ENCODE results near the gene TMEM129. TPM values are rescaled to one million over a fixed set of nuclear protein-coding genes. Genes with fewer than 3 reads are reported as not detected.

TMEM129 gene
- total RNA-seq, 4 donors from 2014 or later = 64.8 to 138 (median 106) TPM

DNA sequence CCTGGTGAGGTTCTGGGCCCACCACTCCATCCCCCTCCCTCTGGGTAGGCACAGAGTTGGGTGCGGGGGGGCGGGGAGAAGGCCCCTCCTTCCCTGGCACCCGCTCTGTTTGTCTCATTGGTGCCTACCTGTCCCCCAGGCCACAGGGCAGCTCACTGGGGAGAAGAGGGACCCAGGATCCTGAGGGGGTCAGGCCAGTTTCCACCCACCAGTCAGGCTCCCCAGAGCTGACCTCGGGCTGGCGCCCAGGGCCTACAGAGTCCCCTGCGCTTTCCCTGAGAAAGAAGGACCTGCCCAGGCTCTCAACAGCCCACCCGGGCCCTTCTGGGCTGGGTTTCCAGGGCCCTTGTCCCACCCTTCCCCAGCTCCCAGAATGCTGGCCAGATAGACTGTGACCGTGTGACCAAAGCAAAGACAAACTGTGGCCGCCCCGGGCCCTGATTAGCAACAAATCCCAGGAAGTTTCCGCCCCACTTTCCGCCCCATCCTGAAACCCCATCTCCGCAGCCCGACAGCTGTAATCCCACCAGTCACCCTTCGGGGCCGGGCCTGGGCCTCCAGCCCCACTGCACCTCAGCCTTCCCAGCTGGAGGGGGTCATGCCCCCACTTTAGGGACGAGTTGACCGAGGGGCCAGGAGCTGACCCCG, 38.2 kb upstream of the TMEM129 start:
- no peak overlapping the region for H3K27ac ChIP-seq
- H3K27me3 ChIP-seq = no peaks in the 10 kb centered on the region
- H3K4me1 ChIP-seq = peaks cover 7 to 11% of the 10 kb centered on the region in 2 donors
- no peak for TF ChIP-seq POLR2A (IDR thresholded peaks at IDR 0.05)
- TF ChIP-seq, protein P1, sequence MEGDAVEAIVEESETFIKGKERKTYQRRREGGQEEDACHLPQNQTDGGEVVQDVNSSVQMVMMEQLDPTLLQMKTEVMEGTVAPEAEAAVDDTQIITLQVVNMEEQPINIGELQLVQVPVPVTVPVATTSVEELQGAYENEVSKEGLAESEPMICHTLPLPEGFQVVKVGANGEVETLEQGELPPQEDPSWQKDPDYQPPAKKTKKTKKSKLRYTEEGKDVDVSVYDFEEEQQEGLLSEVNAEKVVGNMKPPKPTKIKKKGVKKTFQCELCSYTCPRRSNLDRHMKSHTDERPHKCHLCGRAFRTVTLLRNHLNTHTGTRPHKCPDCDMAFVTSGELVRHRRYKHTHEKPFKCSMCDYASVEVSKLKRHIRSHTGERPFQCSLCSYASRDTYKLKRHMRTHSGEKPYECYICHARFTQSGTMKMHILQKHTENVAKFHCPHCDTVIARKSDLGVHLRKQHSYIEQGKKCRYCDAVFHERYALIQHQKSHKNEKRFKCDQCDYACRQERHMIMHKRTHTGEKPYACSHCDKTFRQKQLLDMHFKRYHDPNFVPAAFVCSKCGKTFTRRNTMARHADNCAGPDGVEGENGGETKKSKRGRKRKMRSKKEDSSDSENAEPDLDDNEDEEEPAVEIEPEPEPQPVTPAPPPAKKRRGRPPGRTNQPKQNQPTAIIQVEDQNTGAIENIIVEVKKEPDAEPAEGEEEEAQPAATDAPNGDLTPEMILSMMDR (IDR thresholded peaks at IDR 0.05) = no peak
- no peaks in the 10 kb centered on the region for H3K9me3 ChIP-seq
- DNase-seq = no peak
- H3K36me3 ChIP-seq = no peaks in the 10 kb centered on the region
- intact Hi-C loops (cut with DNase I) = no loop called here
- H3K4me3 ChIP-seq (replicated peaks in 1 of 3) = no peak overlapping the region
- WGBS, 2 donors = 83 to 86% methylated on average over 16 of the region's 19 CpGs

GRCh38 chr4:1758306-1759121, 37.4 kb upstream of the TMEM129 start:
- no peak overlapping the region for H3K4me3 ChIP-seq (replicated peaks in 1 of 3)
- peaks cover 3 to 6% of the 10 kb centered on the region in 2 donors for H3K4me1 ChIP-seq
- H3K27ac ChIP-seq = no peak overlapping the region
- no peaks in the 10 kb centered on the region for H3K36me3 ChIP-seq
- no peaks in the 10 kb centered on the region for H3K27me3 ChIP-seq
- 86 to 93% methylated on average over 13 to 24 of the region's 27 CpGs for WGBS, 2 donors
- intact Hi-C loops (cut with DNase I) = no loop called here
- TF ChIP-seq, protein P1 (IDR thresholded peaks at IDR 0.05) = no peak
- TF ChIP-seq POLR2A (IDR thresholded peaks at IDR 0.05) = no peak
- no peaks in the 10 kb centered on the region for H3K9me3 ChIP-seq
- DNase-seq = no peak

- intact Hi-C loops (cut with DNase I) = no loop called here
- H3K27ac ChIP-seq = no peak overlapping the region
- 70 to 77% methylated on average over 17 of the region's 17 CpGs for WGBS, 2 donors
Observed at GRCh38 chr4:1757836-1758235, 36.7 kb upstream of the TMEM129 start.

DNA sequence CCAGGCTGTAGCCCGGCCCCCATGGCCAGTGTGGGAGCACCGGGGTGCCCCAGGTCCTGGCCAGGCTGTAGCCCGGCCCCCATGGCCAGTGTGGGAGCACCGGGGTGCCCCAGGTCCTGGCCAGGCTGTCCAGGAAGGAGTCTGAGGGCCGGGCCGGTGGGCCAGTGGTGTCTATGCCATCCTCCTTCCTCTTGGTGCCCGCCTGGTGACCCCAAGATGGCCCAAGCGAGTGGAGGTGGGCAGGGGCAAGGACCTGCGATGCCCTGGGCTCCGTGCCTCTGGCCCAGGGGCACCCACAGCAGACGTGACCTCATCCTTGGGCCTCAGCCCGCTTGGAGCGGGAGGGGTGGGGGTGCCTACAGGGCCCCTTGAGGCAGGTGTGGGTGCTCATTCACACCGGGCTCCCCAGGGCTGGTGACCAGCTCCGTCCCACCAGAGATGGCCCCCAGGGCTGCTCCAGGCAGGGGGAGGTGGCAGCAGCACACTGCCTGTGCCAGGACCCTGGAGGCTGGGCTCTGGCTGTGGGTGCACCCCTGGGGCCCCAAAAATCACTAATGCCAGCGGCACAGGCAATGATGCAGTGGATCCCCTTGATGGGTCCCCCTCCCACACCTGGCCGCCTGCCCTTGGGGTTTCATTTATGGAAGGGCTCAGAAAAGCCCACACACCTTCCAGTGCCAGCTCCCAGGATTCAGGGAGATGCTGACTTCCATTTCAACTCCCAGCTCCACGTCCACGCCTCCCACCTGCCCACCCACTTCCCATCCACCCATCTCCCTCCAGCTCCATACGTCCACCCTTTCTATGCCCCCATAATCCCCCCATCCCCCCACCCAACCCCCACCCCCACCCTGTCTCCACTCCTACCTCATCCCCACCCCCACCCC, 36.0 kb upstream of the TMEM129 start:
- no peaks in the 10 kb centered on the region for H3K36me3 ChIP-seq
- WGBS, 2 donors = 81 to 89% methylated on average over 8 to 11 of the region's 20 CpGs
- H3K4me1 ChIP-seq = no peaks in the 10 kb centered on the region
- intact Hi-C loops (cut with DNase I) = no loop called here
- no peaks in the 10 kb centered on the region for H3K27me3 ChIP-seq
- no peak overlapping the region for H3K4me3 ChIP-seq (replicated peaks in 1 of 3)
- no peak for DNase-seq
- no peak for TF ChIP-seq POLR2A (IDR thresholded peaks at IDR 0.05)
- TF ChIP-seq, protein P1 (IDR thresholded peaks at IDR 0.05) = no peak
- no peaks in the 10 kb centered on the region for H3K9me3 ChIP-seq
- no peak overlapping the region for H3K27ac ChIP-seq

More at GRCh38 chr4:1757836-1758235, 36.7 kb upstream of the TMEM129 start:
- H3K36me3 ChIP-seq = no peaks in the 10 kb centered on the region
- H3K4me1 ChIP-seq = no peaks in the 10 kb centered on the region
- no peak overlapping the region for H3K4me3 ChIP-seq (replicated peaks in 1 of 3)
- no peak for TF ChIP-seq POLR2A (IDR thresholded peaks at IDR 0.05)
- TF ChIP-seq, protein P1 (IDR thresholded peaks at IDR 0.05) = no peak
- H3K9me3 ChIP-seq = no peaks in the 10 kb centered on the region
- DNase-seq = no peak
- H3K27me3 ChIP-seq = no peaks in the 10 kb centered on the region
